ACC112 (cell line): Measurements from ENCODE around the gene SLC35D2.
"Not testable (repeated sequence)": the region's sequence is repeated elsewhere in the genome, so short reads cannot be mapped to it uniquely, and the experiment has no call there.

ENCODE experiments used
- H2AFZ ChIP-seq: fragments of 200-600 bp; sonication (generic); one replicate; pipeline ENCODE4 v1.6.0; 2017; ENCODE audit warnings: antibody characterized with exemption, low read length; ENCODE audit not compliant: unreplicated experiment
- H3K27ac ChIP-seq: fragments of 200-600 bp; sonication (generic); 2 replicates; pipeline ENCODE4 v1.5.1; 2014; ENCODE audit warnings: low read depth, mild to moderate bottlenecking, antibody characterized with exemption, low read length, moderate library complexity
- H3K27me3 ChIP-seq: fragments of 200-600 bp; sonication (generic); 2 replicates; pipeline ENCODE4 v1.6.1; 2014; ENCODE audit warnings: mild to moderate bottlenecking, antibody characterized with exemption, low read length, moderate library complexity, mixed read lengths; ENCODE audit not compliant: insufficient read depth
- H3K36me3 ChIP-seq: fragments of 200-600 bp; sonication (generic); 2 replicates; pipeline ENCODE4 v1.6.1; 2016; ENCODE audit warnings: mild to moderate bottlenecking, antibody characterized with exemption, low read length, moderate library complexity, mixed read lengths; ENCODE audit not compliant: insufficient read depth
- H3K4me1 ChIP-seq: fragments of 200-600 bp; sonication (generic); one replicate; pipeline ENCODE4 v1.6.1; 2016; ENCODE audit warnings: low read length, mixed read lengths; ENCODE audit not compliant: insufficient read depth, unreplicated experiment, control insufficient read depth
- H3K4me3 ChIP-seq: fragments of 200-600 bp; sonication (generic); 2 replicates; pipeline ENCODE4 v1.5.1; 2014; ENCODE audit warnings: mild to moderate bottlenecking, low read depth, low read length
- H3K79me2 ChIP-seq: fragments of 200-600 bp; sonication (generic); one replicate; pipeline ENCODE4 v1.6.0; 2016; ENCODE audit warnings: low read length; ENCODE audit not compliant: control insufficient read depth, unreplicated experiment, insufficient read depth

Gene SLC35D2

GRCh38 chr9:96360523-96360922, 23.0 kb downstream of the SLC35D2 start:
- not testable (repeated sequence) for H3K4me3 ChIP-seq, H3K36me3 ChIP-seq, H3K79me2 ChIP-seq, H3K27ac ChIP-seq, H2AFZ ChIP-seq, H3K4me1 ChIP-seq, H3K27me3 ChIP-seq

DNA sequence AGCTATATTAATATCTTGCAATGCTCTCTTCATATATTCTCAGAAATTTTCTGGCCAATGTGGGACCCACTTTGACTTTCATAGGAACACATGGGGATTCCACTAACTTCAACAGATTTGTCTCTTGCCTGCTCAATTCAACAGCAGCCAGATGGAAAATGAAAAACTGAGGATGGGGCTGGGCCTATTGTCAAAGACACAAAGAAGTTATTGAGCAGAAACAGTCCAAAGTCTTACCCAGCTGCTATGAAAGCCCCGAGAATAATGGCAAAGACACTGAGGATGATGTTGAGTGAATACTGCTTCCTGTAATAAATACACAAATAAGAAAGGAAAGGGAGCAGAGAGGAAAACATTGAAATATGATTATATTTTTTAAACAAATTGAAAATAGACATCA, 32.6 kb downstream of the SLC35D2 start:
- Histone ChIP-seq H3K79me2 (no peaks in the 10 kb centered on the region), H2AFZ (no peak overlapping the region), H3K36me3 (peaks cover 4% of the 10 kb centered on the region; the same call in 1 of the 2 replicates), H3K27ac (no peak overlapping the region), H3K27me3 (no peaks in the 10 kb centered on the region), H3K4me3 (no peak overlapping the region), H3K4me1 (no peaks in the 10 kb centered on the region)

- no peak overlapping the region for H3K4me3 ChIP-seq
- H3K27ac ChIP-seq: no peak overlapping the region
- no peaks in the 10 kb centered on the region for H3K27me3 ChIP-seq
- H3K4me1 ChIP-seq: peaks cover 15% of the 10 kb centered on the region
- H3K79me2 ChIP-seq: no peaks in the 10 kb centered on the region
- H3K36me3 ChIP-seq: peaks cover 4% of the 10 kb centered on the region; the same call in 1 of the 2 replicates
- no peak overlapping the region for H2AFZ ChIP-seq
Observed at GRCh38 chr9:96348261-96348660, 35.2 kb downstream of the SLC35D2 start.

- no peak overlapping the region for H2AFZ ChIP-seq
- H3K4me1 ChIP-seq: peaks cover 18% of the 10 kb centered on the region
- H3K4me3 ChIP-seq: no peak overlapping the region
- no peaks in the 10 kb centered on the region for H3K79me2 ChIP-seq
- 0 out of 2 replicates have a peak overlapping the region, but pooled peaks have one; percentile 61 for H3K27ac ChIP-seq
- H3K27me3 ChIP-seq: no peaks in the 10 kb centered on the region
- H3K36me3 ChIP-seq: no peaks in the 10 kb centered on the region
Observed at GRCh38 chr9:96345551-96345950, 38.0 kb downstream of the SLC35D2 start.

GRCh38 chr9:96344458-96345180, 38.9 kb downstream of the SLC35D2 start:
- Histone ChIP-seq H2AFZ (peak overlapping the region; percentile 59), H3K79me2 (no peaks in the 10 kb centered on the region), H3K36me3 (no peaks in the 10 kb centered on the region), H3K4me3 (no peak overlapping the region), H3K27ac (peak overlapping the region; percentile 61), H3K4me1 (peaks cover 22% of the 10 kb centered on the region), H3K27me3 (no peaks in the 10 kb centered on the region)

DNA sequence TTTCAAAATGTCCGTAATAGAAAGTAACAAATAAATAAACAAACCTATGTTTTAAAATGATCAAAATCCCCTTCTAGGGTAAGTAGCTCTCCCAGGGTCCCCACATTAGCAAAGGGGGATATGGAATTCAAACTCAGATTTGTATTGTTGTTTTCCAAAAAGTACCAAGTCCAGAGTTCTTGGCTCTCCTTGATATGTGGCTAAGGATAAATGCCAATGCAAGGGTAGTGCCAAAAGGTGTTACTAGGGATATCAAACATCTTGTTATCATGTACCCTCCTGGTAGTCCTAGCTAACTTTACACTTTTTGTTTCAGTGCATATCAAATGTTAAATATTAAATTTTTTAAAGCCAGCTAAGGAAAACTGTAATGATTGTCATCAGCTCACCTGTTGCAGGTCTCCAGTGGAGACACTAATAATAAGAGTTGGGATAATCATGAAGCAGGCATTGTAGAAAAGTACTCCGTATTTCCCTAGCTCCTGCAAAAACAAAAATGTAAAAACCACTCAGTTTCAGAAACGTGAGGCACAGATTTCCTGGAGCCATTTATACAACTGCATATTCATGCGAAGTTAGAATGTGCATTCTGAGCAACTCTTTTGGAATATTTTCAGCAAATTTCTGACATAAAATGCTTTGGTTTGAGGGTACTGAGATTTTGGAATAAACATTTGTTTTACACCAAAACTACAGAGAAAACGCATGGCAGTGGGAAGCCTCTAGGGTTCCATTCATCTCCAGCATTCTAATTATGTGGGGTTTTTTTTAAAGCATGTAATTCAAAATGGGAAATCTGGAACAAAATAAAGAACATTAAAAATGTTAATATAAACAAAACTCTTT, 39.8 kb downstream of the SLC35D2 start:
- Histone ChIP-seq H3K27me3 (no peaks in the 10 kb centered on the region), H2AFZ (no peak overlapping the region), H3K4me1 (peaks cover 26% of the 10 kb centered on the region), H3K79me2 (no peaks in the 10 kb centered on the region), H3K4me3 (peak overlapping the region; percentile 47; the same call in 1 of the 2 replicates), H3K36me3 (no peaks in the 10 kb centered on the region), H3K27ac (peak overlapping the region; percentile 35)

- H3K79me2 ChIP-seq: no peaks in the 10 kb centered on the region
- no peak overlapping the region for H3K4me3 ChIP-seq
- H2AFZ ChIP-seq: no peak overlapping the region
- H3K4me1 ChIP-seq: peaks cover 26% of the 10 kb centered on the region
- no peaks in the 10 kb centered on the region for H3K27me3 ChIP-seq
- H3K27ac ChIP-seq: no peak overlapping the region
- no peaks in the 10 kb centered on the region for H3K36me3 ChIP-seq
Observed at GRCh38 chr9:96342571-96343245, 40.8 kb downstream of the SLC35D2 start.

DNA sequence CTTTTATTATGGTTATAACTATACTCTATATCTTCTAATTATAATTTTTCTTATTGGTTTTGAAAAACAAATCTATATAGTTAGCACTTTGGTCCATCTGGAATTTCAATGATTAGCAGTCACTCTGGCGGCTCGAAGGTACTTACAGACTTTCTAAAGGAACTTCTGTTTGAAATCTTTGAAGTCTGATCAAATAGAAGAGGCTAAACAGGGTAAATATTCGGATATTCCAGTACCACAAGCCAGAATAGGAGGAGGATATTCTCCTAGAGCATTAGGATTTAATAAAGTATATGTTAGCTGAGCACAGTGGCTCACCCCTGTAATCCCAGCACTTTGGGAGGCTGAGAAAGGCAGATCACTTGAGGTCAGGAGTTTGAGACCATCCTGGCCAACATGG, 42.8 kb downstream of the SLC35D2 start:
- Histone ChIP-seq H3K27ac (no peak overlapping the region), H2AFZ (no peak overlapping the region)

GRCh38 chr9:96338299-96338698, 45.2 kb downstream of the SLC35D2 start:
- Histone ChIP-seq H3K4me3 (no peak overlapping the region), H3K27me3 (no peaks in the 10 kb centered on the region), H3K4me1 (peaks cover 16% of the 10 kb centered on the region), H3K27ac (no peak overlapping the region), H2AFZ (no peak overlapping the region), H3K36me3 (peaks cover 3% of the 10 kb centered on the region; the same call in 1 of the 2 replicates), H3K79me2 (no peaks in the 10 kb centered on the region)

More for the DNA sequence above, 42.8 kb downstream of the SLC35D2 start:
- Histone ChIP-seq H3K4me1 (peaks cover 26% of the 10 kb centered on the region), H3K4me3 (no peak overlapping the region), H3K27me3 (no peaks in the 10 kb centered on the region), H3K36me3 (no peaks in the 10 kb centered on the region), H3K79me2 (no peaks in the 10 kb centered on the region)

- Histone ChIP-seq H3K36me3 (peaks cover 3% of the 10 kb centered on the region; the same call in 1 of the 2 replicates), H3K4me1 (peaks cover 14% of the 10 kb centered on the region), H3K27me3 (no peaks in the 10 kb centered on the region), H2AFZ (no peak overlapping the region), H3K27ac (no peak overlapping the region), H3K79me2 (no peaks in the 10 kb centered on the region), H3K4me3 (no peak overlapping the region)
Observed at GRCh38 chr9:96333958-96334357, 49.6 kb downstream of the SLC35D2 start.
